HepG2 (cell line): ENCODE measurements around the gene LRRC8C. TPM values are rescaled to one million over a fixed set of nuclear protein-coding genes. Genes with fewer than 3 reads are reported as not detected.

Source experiments
- FOXP4 ChIP-seq: sonication (generic); formaldehyde crosslinking; IDR thresholded peaks from 2 replicates; pipeline ENCODE4 v1.4.0; 2020; ENCODE audit warnings: missing genetic modification reagents
- GATAD1 ChIP-seq: IDR thresholded peaks from 2 replicates; pipeline ENCODE4 v1.6.1; 2016; ENCODE audit warnings: missing genetic modification reagents, missing compliant biosample characterization
- HDAC2 ChIP-seq: sonication (generic); formaldehyde crosslinking; IDR thresholded peaks from 2 replicates; pipeline ENCODE4 v1.4.0; 2020; ENCODE audit warnings: missing genetic modification reagents
- HOXA5 ChIP-seq: sonication (generic); formaldehyde crosslinking; IDR thresholded peaks from 2 replicates; pipeline ENCODE4 v1.4.0; 2020; ENCODE audit warnings: missing genetic modification reagents
- IRF2 ChIP-seq: IDR thresholded peaks from 2 replicates; pipeline ENCODE4 v1.6.1; 2018; ENCODE audit warnings: missing genetic modification reagents, missing compliant biosample characterization
- KDM3A ChIP-seq: IDR thresholded peaks from 2 replicates; pipeline ENCODE4 v1.6.1; 2018; ENCODE audit warnings: low read depth, missing compliant biosample characterization
- RBFOX2 ChIP-seq: fragments of 200-400 bp; formaldehyde crosslinking; IDR thresholded peaks from 2 replicates; pipeline ENCODE4 v1.6.1; 2017; ENCODE audit warnings: low read depth, mild to moderate bottlenecking, low read length
- ZBTB37 ChIP-seq: sonication (generic); formaldehyde crosslinking; IDR thresholded peaks from 2 replicates; pipeline ENCODE4 v1.4.0; 2020; ENCODE audit warnings: mild to moderate bottlenecking, missing genetic modification reagents
- ZNF282 ChIP-seq: fragments of 450-650 bp; IDR thresholded peaks from 2 replicates; pipeline ENCODE4 v1.6.1; 2018; ENCODE audit not compliant: partially characterized antibody
- ZSCAN5A ChIP-seq: sonication (generic); formaldehyde crosslinking; IDR thresholded peaks from 2 replicates; pipeline ENCODE4 v1.8.0; 2022; ENCODE audit warnings: mild to moderate bottlenecking, missing genetic modification reagents, borderline replicate concordance
- polyA plus RNA-seq, 8 experiments: library from polyadenylated mRNA; depleted of rRNA in 3 of 8; stranded (reverse) in 7 of 8; unstranded in 1 of 8; fragments of >200 nt; fragmentation: Illumina TruSeq in 4 of 8; extraction: Trizol in 4 of 8; gene quantifications; 2 replicates each; pipeline versions ENCODE4 v1.2.1 to v1.2.3, GENCODE V29; 2011 to 2016; ENCODE audit warnings: low read depth in 4 of 8, missing spikeins in 1 of 8, mixed read lengths in 1 of 8; ENCODE audit not compliant: insufficient read depth in 1 of 8
- total RNA-seq, 5 experiments: library from RNA; depleted of rRNA; stranded (reverse); fragments of >200 nt; fragmentation: Illumina TruSeq; extraction: Trizol; gene quantifications; 2 replicates each; pipeline ENCODE4 v1.2.3, GENCODE V29; 2016; ENCODE audit warnings: low read depth in 1 of 5
- TF ChIP-seq, protein P1 (sequence below): sonication (generic); formaldehyde crosslinking; IDR thresholded peaks from 2 replicates; pipeline ENCODE4 v1.5.0; 2020; ENCODE audit warnings: mild to moderate bottlenecking, missing genetic modification reagents

The LRRC8C gene
- total and polyA plus RNA-seq, 2 of the 13 experiments (the other 11 are each of a cell fraction or from before 2014, with no cell fraction given): 0.22 to 0.32 TPM

GRCh38 chr1:89610457-89611011, 22.4 kb upstream of the LRRC8C start (continued):
- no peak for TF ChIP-seq ZBTB37 (CRISPR knock-in tag)
- TF ChIP-seq HDAC2 (CRISPR knock-in tag): no peak
- no peak for TF ChIP-seq ZNF282
- TF ChIP-seq HOXA5: no peak
- TF ChIP-seq, protein P1, sequence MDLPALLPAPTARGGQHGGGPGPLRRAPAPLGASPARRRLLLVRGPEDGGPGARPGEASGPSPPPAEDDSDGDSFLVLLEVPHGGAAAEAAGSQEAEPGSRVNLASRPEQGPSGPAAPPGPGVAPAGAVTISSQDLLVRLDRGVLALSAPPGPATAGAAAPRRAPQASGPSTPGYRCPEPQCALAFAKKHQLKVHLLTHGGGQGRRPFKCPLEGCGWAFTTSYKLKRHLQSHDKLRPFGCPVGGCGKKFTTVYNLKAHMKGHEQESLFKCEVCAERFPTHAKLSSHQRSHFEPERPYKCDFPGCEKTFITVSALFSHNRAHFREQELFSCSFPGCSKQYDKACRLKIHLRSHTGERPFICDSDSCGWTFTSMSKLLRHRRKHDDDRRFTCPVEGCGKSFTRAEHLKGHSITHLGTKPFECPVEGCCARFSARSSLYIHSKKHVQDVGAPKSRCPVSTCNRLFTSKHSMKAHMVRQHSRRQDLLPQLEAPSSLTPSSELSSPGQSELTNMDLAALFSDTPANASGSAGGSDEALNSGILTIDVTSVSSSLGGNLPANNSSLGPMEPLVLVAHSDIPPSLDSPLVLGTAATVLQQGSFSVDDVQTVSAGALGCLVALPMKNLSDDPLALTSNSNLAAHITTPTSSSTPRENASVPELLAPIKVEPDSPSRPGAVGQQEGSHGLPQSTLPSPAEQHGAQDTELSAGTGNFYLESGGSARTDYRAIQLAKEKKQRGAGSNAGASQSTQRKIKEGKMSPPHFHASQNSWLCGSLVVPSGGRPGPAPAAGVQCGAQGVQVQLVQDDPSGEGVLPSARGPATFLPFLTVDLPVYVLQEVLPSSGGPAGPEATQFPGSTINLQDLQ (CRISPR knock-in tag): no peak
- no peak for TF ChIP-seq GATAD1 (CRISPR knock-in tag)
- no peak for TF ChIP-seq FOXP4
- TF ChIP-seq IRF2: no peak
- no peak for TF ChIP-seq RBFOX2
- TF ChIP-seq ZSCAN5A: no peak
- TF ChIP-seq KDM3A: no peak
- TF ChIP-seq, all 625 proteins: peak for 8
